Measurements from ENCODE around the gene KRTAP12-2. TPM values are rescaled to one million over a fixed set of nuclear protein-coding genes. Genes with fewer than 3 reads are reported as not detected.

The KRTAP12-2 gene
- total RNA-seq, 1 donor from 2014 or later = not detected

DNA sequence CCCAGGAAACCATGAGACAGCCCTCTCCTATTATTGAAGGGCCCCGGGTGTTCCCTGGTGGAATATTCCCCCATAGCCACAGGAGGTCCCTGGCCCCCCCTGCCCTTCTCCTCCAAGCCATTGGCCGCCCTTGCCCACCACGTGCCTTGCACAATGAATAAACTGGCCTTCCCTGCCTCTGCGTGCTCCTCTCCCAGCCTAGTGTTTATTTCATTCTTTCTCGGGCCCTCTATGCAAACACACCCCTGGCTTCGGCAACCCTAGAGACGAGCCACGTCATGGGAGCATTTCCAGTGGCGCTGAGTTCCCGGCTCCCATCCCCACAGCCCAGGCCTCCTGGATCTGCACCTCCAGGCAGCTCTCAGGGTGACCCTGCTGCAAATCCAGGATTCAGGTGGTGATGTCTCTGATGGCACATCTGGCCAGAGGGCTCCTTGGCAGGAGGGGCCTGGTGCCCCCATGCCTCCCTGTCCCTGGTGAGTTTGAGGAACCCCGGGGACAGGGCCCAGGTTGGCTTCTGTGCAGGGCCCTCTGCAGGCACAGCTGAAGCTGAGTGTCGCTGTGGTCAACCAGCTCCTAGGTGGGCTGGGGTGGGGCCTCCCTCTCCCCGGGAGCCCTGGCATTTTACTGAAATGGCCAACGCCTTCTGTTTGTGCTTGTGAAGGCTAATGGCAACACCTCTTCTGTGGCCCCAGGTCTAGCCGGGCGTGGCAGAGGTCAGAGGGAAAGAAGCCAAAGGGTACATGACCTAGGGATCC lies 36.4 kb upstream of the KRTAP12-2 start:
- Mint-ChIP-seq H3K36me3 (no peaks in the 10 kb centered on the region), H3K27ac (no peak overlapping the region), H3K27me3 (peaks cover 86% of the 10 kb centered on the region), H3K4me1 (ENCODE audit: unreplicated experiment) (peaks cover 6% of the 10 kb centered on the region), H3K9me3 (no peaks in the 10 kb centered on the region), H3K4me3 (no peak overlapping the region)
- DNase-seq (ENCODE audit: extremely low spot score, unreplicated experiment) = no peak
- TF ChIP-seq, protein P1, sequence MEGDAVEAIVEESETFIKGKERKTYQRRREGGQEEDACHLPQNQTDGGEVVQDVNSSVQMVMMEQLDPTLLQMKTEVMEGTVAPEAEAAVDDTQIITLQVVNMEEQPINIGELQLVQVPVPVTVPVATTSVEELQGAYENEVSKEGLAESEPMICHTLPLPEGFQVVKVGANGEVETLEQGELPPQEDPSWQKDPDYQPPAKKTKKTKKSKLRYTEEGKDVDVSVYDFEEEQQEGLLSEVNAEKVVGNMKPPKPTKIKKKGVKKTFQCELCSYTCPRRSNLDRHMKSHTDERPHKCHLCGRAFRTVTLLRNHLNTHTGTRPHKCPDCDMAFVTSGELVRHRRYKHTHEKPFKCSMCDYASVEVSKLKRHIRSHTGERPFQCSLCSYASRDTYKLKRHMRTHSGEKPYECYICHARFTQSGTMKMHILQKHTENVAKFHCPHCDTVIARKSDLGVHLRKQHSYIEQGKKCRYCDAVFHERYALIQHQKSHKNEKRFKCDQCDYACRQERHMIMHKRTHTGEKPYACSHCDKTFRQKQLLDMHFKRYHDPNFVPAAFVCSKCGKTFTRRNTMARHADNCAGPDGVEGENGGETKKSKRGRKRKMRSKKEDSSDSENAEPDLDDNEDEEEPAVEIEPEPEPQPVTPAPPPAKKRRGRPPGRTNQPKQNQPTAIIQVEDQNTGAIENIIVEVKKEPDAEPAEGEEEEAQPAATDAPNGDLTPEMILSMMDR (conservative IDR thresholded peaks at IDR 0.05) = no peak

DNA sequence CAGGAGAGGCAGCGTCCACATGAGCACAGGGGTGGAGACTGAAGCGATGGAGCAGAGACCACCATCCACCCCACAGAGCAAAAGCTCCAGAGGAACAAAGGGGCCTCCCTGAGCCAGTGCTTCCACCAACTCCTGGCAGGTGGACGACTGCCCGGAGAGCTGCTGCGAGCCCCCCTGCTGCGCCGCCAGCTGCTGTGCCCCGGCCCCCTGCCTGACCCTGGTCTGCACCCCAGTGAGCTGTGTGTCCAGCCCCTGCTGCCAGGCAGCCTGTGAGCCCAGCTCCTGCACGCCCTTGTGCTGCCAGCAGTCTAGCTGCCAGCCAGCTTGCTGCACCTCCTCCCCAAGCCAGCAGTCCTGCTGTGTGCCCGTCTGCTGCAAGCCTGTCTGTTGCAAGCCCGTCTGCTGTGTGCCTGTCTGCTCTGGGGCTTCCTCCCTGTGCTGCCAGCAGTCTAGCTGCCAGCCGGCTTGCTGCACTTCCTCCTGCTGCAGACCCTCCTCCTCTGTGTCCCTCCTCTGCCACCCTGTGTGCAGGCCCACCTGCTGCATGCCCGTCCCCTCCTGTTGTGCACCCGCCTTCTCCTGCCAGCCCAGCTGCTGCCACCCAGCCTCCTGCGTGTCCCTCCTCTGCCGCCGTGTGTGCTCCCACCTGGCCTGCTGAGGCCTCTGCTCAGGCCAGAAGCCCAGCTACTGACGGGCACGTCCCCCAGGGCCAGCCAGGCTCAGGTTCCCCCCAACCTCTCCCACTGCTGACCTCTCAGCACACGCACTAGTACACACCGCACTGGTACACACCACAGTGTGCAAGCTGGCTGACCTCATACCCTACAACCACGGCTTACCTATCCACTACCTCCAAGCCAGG lies 35.6 kb upstream of the KRTAP12-2 start:
- peaks cover 9% of the 10 kb centered on the region for H3K4me1 Mint-ChIP-seq (ENCODE audit: unreplicated experiment)
- H3K27ac Mint-ChIP-seq = no peak overlapping the region
- no peaks in the 10 kb centered on the region for H3K36me3 Mint-ChIP-seq
- DNase-seq (ENCODE audit: extremely low spot score, unreplicated experiment) = no peak
- H3K4me3 Mint-ChIP-seq = no peak overlapping the region
- H3K9me3 Mint-ChIP-seq = no peaks in the 10 kb centered on the region
- TF ChIP-seq, protein P1 (conservative IDR thresholded peaks at IDR 0.05) = no peak
- peaks cover 86% of the 10 kb centered on the region for H3K27me3 Mint-ChIP-seq

DNA sequence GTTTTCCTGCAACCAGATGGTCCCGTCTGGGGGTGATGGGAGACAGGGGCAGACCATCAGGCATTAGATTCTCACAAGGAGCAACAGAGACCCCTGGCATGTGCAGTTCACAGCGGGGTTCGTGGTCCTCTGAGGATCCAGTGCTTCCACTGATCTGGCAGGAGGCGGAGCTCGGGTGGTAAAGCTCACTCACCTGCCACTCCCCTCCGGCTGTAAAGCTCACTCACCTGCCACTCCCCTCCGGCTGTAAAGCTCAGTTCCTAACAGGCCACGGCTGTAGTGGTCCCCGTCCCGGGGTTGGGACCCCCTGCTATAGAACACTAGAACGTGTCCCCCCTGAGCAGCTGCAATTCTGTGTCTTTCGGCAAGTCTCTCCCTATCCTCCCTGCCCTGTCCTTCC lies 34.8 kb upstream of the KRTAP12-2 start:
- Mint-ChIP-seq H3K36me3 (no peaks in the 10 kb centered on the region), H3K4me3 (no peak overlapping the region), H3K4me1 (ENCODE audit: unreplicated experiment) (peaks cover 9% of the 10 kb centered on the region), H3K9me3 (no peaks in the 10 kb centered on the region), H3K27me3 (peaks cover 85% of the 10 kb centered on the region), H3K27ac (no peak overlapping the region)
- TF ChIP-seq, protein P1 (conservative IDR thresholded peaks at IDR 0.05) = no peak
- no peak for DNase-seq (ENCODE audit: extremely low spot score, unreplicated experiment)

DNA sequence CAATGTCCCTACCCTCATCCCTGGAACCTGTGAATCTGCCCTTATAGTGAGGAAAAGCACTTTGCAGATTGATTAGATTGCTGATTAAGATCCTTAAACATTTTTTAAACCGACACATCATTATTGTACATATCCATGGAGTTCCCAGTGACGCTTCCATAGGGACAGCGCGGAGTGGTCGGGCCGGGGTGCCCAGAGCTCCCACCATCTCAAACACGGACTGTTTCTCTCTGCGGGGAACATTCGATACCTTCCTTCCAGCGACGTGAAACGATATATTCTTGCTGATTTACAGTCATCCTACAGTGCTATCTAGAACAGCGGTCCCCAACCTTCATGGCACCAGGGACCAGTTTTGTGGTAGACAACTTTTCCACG lies 34.3 kb upstream of the KRTAP12-2 start:
- TF ChIP-seq, protein P1 (conservative IDR thresholded peaks at IDR 0.05) = no peak
- Mint-ChIP-seq H3K4me1 (ENCODE audit: unreplicated experiment) (peaks cover 9% of the 10 kb centered on the region), H3K36me3 (no peaks in the 10 kb centered on the region), H3K27me3 (peaks cover 85% of the 10 kb centered on the region), H3K27ac (no peak overlapping the region), H3K4me3 (no peak overlapping the region), H3K9me3 (no peaks in the 10 kb centered on the region)
- no peak for DNase-seq (ENCODE audit: extremely low spot score, unreplicated experiment)

- H3K27me3 Mint-ChIP-seq = peaks cover 85% of the 10 kb centered on the region
- peaks cover 9% of the 10 kb centered on the region for H3K4me1 Mint-ChIP-seq (ENCODE audit: unreplicated experiment)
- TF ChIP-seq, protein P1 (conservative IDR thresholded peaks at IDR 0.05) = no peak
- DNase-seq (ENCODE audit: extremely low spot score, unreplicated experiment) = no peak
- no peak overlapping the region for H3K27ac Mint-ChIP-seq
- no peaks in the 10 kb centered on the region for H3K36me3 Mint-ChIP-seq
- no peaks in the 10 kb centered on the region for H3K9me3 Mint-ChIP-seq
- no peak overlapping the region for H3K4me3 Mint-ChIP-seq
Observed at GRCh38 chr21:44700101-44701022, 33.6 kb upstream of the KRTAP12-2 start.
